K562 (cell line): Measurements from ENCODE around the gene PRPF38A. TPM values are rescaled to one million over a fixed set of nuclear protein-coding genes. Genes with fewer than 3 reads are reported as not detected.

ENCODE experiments used
- BHLHE40 ChIP-seq: IDR thresholded peaks from 2 replicates; pipeline ENCODE4 v1.6.1; 2011; ENCODE audit warnings: low read length, improper control_type of control experiment
- CAMTA2 ChIP-seq: fragments of 250-450 bp; sonication (Bioruptor Pico); conservative IDR thresholded peaks from 2 replicates; pipeline ENCODE4 v1.5.1; 2022
- CREB5 ChIP-seq: fragments of 250-450 bp; sonication (Bioruptor Pico); IDR thresholded peaks from 2 replicates; pipeline ENCODE4 v1.5.0; 2020; ENCODE audit warnings: mild to moderate bottlenecking
- FOXO4 ChIP-seq: fragments of 450-650 bp; formaldehyde crosslinking; IDR thresholded peaks from 2 replicates; pipeline ENCODE4 v1.4.0; 2020; ENCODE audit warnings: mild to moderate bottlenecking, moderate library complexity
- HMGXB4 ChIP-seq: sonication (generic); formaldehyde crosslinking; IDR thresholded peaks from 2 replicates; pipeline ENCODE4 v1.8.1; 2023; ENCODE audit warnings: mild to moderate bottlenecking, missing genetic modification reagents
- JUND ChIP-seq, 2 experiments: IDR thresholded peaks; 2 replicates in 1 of 2; 3 replicates in 1 of 2; pipeline ENCODE4 v1.6.1; 2011; ENCODE audit warnings: borderline replicate concordance in 2 of 2, low read depth in 2 of 2, low read length in 2 of 2, improper control_type of control experiment in 1 of 2, missing biosample characterization in 1 of 2, missing genetic modification characterization in 1 of 2, missing genetic modification reagents in 1 of 2
- KDM4B ChIP-seq, 2 experiments: fragments of 450-650 bp in 1 of 2; sonication (generic) in 1 of 2; IDR thresholded peaks; 2 replicates each; pipeline ENCODE4 v1.6.1; 2016 to 2017; ENCODE audit warnings: borderline replicate concordance in 2 of 2, antibody characterized with exemption in 1 of 2, low read depth in 1 of 2, mild to moderate bottlenecking in 1 of 2
- MAFG ChIP-seq: fragments of 450-650 bp; conservative IDR thresholded peaks from 2 replicates; pipeline ENCODE4 v1.6.1; 2016; ENCODE audit warnings: missing genetic modification characterization, missing compliant biosample characterization
- NFIX ChIP-seq: fragments of 250-450 bp; sonication (Bioruptor Pico); IDR thresholded peaks from 2 replicates; pipeline ENCODE4 v1.4.0; 2020; ENCODE audit warnings: low read depth, mild to moderate bottlenecking, moderate library complexity
- PHF8 ChIP-seq: fragments of 200-600 bp; sonication (generic); IDR thresholded peaks from 2 replicates; pipeline ENCODE4 v1.6.1; 2012; ENCODE audit warnings: mixed run types, mild to moderate bottlenecking, inconsistent platforms, low read length, moderate library complexity, borderline replicate concordance
- RAD51 ChIP-seq: fragments of 450-650 bp; IDR thresholded peaks from 2 replicates; pipeline ENCODE4 v1.7.1; 2016; ENCODE audit warnings: low read depth, mild to moderate bottlenecking, borderline replicate concordance
- SMAD1 ChIP-seq: fragments of 150-350 bp; IDR thresholded peaks from 2 replicates; pipeline ENCODE4 v1.6.1; 2014; ENCODE audit warnings: low read length, low read depth; ENCODE audit not compliant: partially characterized antibody
- SMC3 ChIP-seq: conservative IDR thresholded peaks from 2 replicates; pipeline ENCODE4 v1.6.1; 2011; ENCODE audit warnings: low read depth, low read length, improper control_type of control experiment; ENCODE audit not compliant: insufficient read depth
- SRSF1 ChIP-seq: fragments of 200-400 bp; formaldehyde crosslinking; IDR thresholded peaks from 2 replicates; pipeline ENCODE4 v1.6.1; 2017; ENCODE audit warnings: mild to moderate bottlenecking, low read depth, low read length, moderate library complexity
- TAF1 ChIP-seq: IDR thresholded peaks from 2 replicates; pipeline ENCODE4 v1.6.1; 2011; ENCODE audit warnings: mild to moderate bottlenecking, low read length, moderate library complexity; ENCODE audit not compliant: insufficient read depth, control insufficient read depth, severe bottlenecking; ENCODE audit errors: extremely low read depth
- ZC3H4 ChIP-seq: sonication (generic); formaldehyde crosslinking; IDR thresholded peaks from 2 replicates; pipeline ENCODE4 v1.9.0; 2021; ENCODE audit warnings: missing genetic modification reagents, borderline replicate concordance
- ZNF121 ChIP-seq: sonication (generic); formaldehyde crosslinking; conservative IDR thresholded peaks from 2 replicates; pipeline ENCODE4 v1.8.0; 2022; ENCODE audit warnings: missing genetic modification reagents
- ZNF584 ChIP-seq: fragments of 200-800 bp; sonication (Bioruptor generic); IDR thresholded peaks from 2 replicates; pipeline ENCODE4 v1.6.1; 2016; ENCODE audit warnings: low read depth, mild to moderate bottlenecking, missing genetic modification characterization, missing compliant biosample characterization
- polyA plus RNA-seq, 8 experiments: library from polyadenylated mRNA; depleted of rRNA in 4 of 8; stranded (reverse) in 5 of 8; unstranded in 3 of 8; fragments of >200 nt; fragmentation: Nextera tagmentation in 2 of 8; fragmentation: Illumina TruSeq in 1 of 8; extraction: Ambion mirVana in 2 of 8; extraction: Trizol in 1 of 8; gene quantifications; 2 replicates each; pipeline versions ENCODE4 v1.2.1 to v1.2.3, GENCODE V29; 2011 to 2014; ENCODE audit warnings: inconsistent platforms in 1 of 8, missing spikeins in 1 of 8
- total RNA-seq, 7 experiments: library from RNA; depleted of rRNA in 6 of 7; stranded (reverse); fragments of >200 nt in 6 of 7; fragmentation: Illumina TruSeq in 2 of 7; extraction: Trizol in 2 of 7; gene quantifications; 2 replicates each; pipeline versions ENCODE4 v1.2.1 to v1.2.3, GENCODE V29; 2011 to 2021; ENCODE audit warnings: low replicate concordance in 1 of 7

Gene PRPF38A
- total and polyA plus RNA-seq, 9 of the 15 experiments (the other 6 are each of a cell fraction or from before 2014, with no cell fraction given), result 53.6 to 198 (median 89.2) TPM

- TF ChIP-seq JUND (IDR thresholded peaks at IDR 0.05; ENCODE audit: borderline replicate concordance, low read depth, low read length) (peak; percentile 71), JUND (tag; IDR thresholded peaks at IDR 0.05; ENCODE audit: borderline replicate concordance, low read depth, low read length) (peak; percentile 77; the same call in 2 of the 3 replicates), HMGXB4 (CRISPR knock-in tag) (peak; percentile 96; the same call in 1 of the 2 replicates), TAF1 (peak; percentile 95), CREB5 (CRISPR knock-in tag) (no peak), RAD51 (no peak), BHLHE40 (no peak), ZC3H4 (CRISPR knock-in tag) (no peak), SMAD1 (no peak), NFIX (no peak), ZNF121 (CRISPR knock-in tag) (no peak), KDM4B (IDR thresholded peaks at IDR 0.05; ENCODE audit: borderline replicate concordance in 2 of 2, low read depth in 1 of 2) (peak in 1 of 2 experiments; percentile 89; a peak in 2 of 4 replicates), FOXO4 (CRISPR knock-in tag) (no peak), ZNF584 (CRISPR knock-in tag) (no peak), SMC3 (no peak), CAMTA2 (no peak), PHF8 (peak; percentile 97), SRSF1 (no peak), MAFG (no peak)
Measured at GRCh38 chr1:52404116-52404974, at the start of gene PRPF38A, which contains the start of gene ORC1 (continued).
